Keratinocyte (primary cell): ENCODE results near the gene FOXP3. TPM values are rescaled to one million over a fixed set of nuclear protein-coding genes. Genes with fewer than 3 reads are reported as not detected.

Experiments used
- DNase-seq: peaks from one replicate; pipeline ENCODE4 v3.0.0-alpha.2; 2011; ENCODE audit warnings: low read depth, missing footprints, low spot score
- FAIRE-seq: peaks from 2 replicates; lab custom pipeline; 2011; peaks lifted over from hg19 to GRCh38; lab: Jason Lieb, UNC
- H2AFZ ChIP-seq: 2 replicates; pipeline ENCODE4 v1.6.0; 2012; ENCODE audit warnings: low read length, control low read depth, inconsistent platforms; ENCODE audit not compliant: control insufficient read depth
- H3K27ac ChIP-seq: 2 replicates; pipeline ENCODE4 v1.5.1; 2011; ENCODE audit warnings: low read length; ENCODE audit not compliant: control insufficient read depth, insufficient read depth
- H3K27me3 ChIP-seq: 3 replicates; pipeline ENCODE4 v1.6.0; 2011; ENCODE audit warnings: low read length; ENCODE audit not compliant: control insufficient read depth, insufficient read depth; ENCODE audit errors: extremely low read depth
- H3K36me3 ChIP-seq, 2 experiments: 2 replicates in 1 of 2; 3 replicates in 1 of 2; pipeline ENCODE4 v1.5.1; 2011; ENCODE audit warnings: low read length in 2 of 2, mild to moderate bottlenecking in 1 of 2; ENCODE audit not compliant: control insufficient read depth in 2 of 2, insufficient read depth in 2 of 2; ENCODE audit errors: extremely low read depth in 1 of 2
- H3K4me1 ChIP-seq: 3 replicates; pipeline ENCODE4 v1.5.1; 2011; ENCODE audit warnings: low read length; ENCODE audit not compliant: control insufficient read depth, insufficient read depth; ENCODE audit errors: extremely low read depth
- H3K4me2 ChIP-seq: 3 replicates; pipeline ENCODE4 v1.6.0; 2011; ENCODE audit warnings: low read depth, low read length; ENCODE audit not compliant: control insufficient read depth, insufficient read depth; ENCODE audit errors: extremely low read depth
- H3K4me3 ChIP-seq, 3 experiments: fragments of 200-600 bp in 1 of 3; sonication (generic) in 1 of 3; 2 replicates in 2 of 3; 3 replicates in 1 of 3; pipeline ENCODE4 v1.5.1; 2011 to 2016; ENCODE audit warnings: low read length in 3 of 3, mild to moderate bottlenecking in 3 of 3, control low read depth in 2 of 3, inconsistent platforms in 1 of 3, low read depth in 1 of 3, mixed read lengths in 1 of 3, mixed run types in 1 of 3, moderate library complexity in 1 of 3; ENCODE audit not compliant: control insufficient read depth in 2 of 3, insufficient read depth in 2 of 3; ENCODE audit errors: extremely low read depth in 1 of 3
- H3K79me2 ChIP-seq: 2 replicates; pipeline ENCODE4 v1.6.0; 2012; ENCODE audit warnings: low read length; ENCODE audit not compliant: control insufficient read depth, insufficient read depth
- H3K9ac ChIP-seq: 3 replicates; pipeline ENCODE4 v1.6.0; 2011; ENCODE audit warnings: low read length; ENCODE audit not compliant: control insufficient read depth, insufficient read depth; ENCODE audit errors: extremely low read depth
- H3K9me1 ChIP-seq: 3 replicates; pipeline ENCODE4 v1.6.0; 2011; ENCODE audit warnings: low read length; ENCODE audit not compliant: control insufficient read depth, insufficient read depth; ENCODE audit errors: extremely low read depth
- H3K9me3 ChIP-seq: 2 replicates; pipeline ENCODE4 v1.5.1; 2012; ENCODE audit warnings: low read depth, low read length; ENCODE audit not compliant: control insufficient read depth
- H4K20me1 ChIP-seq: 3 replicates; pipeline ENCODE4 v1.6.0; 2011; ENCODE audit warnings: low read length; ENCODE audit not compliant: control insufficient read depth, insufficient read depth; ENCODE audit errors: extremely low read depth
- CTCF ChIP-seq, 3 experiments: IDR thresholded peaks in 1 of 3; conservative IDR thresholded peaks in 1 of 3; optimal IDR thresholded peaks in 1 of 3; 2 replicates in 2 of 3; 3 replicates in 1 of 3; pipeline versions ENCODE3 to v1.5.1; 2011; ENCODE audit warnings: low read length in 3 of 3, mild to moderate bottlenecking in 3 of 3, moderate library complexity in 2 of 3, control low read depth in 1 of 3, inconsistent platforms in 1 of 3; ENCODE audit not compliant: insufficient read depth in 2 of 3; ENCODE audit errors: extremely low read depth in 1 of 3
- EZH2 ChIP-seq: IDR thresholded peaks from one replicate; pipeline ENCODE4 v1.6.1; 2012; ENCODE audit warnings: inconsistent platforms, mild to moderate bottlenecking, low read length, moderate library complexity
- dilution Hi-C: fragments of 300-500 bp; cut with MboI; formaldehyde crosslinking; loops from one replicate; pipeline ENCODE4 v1.7.0; 2020; ENCODE audit warnings: low sequenced_read_pairs; ENCODE audit not compliant: extremely low pct_ligation_motif_present
- polyA plus RNA-seq, 5 experiments: library from polyadenylated mRNA; depleted of rRNA in 3 of 5; stranded (reverse) in 3 of 5; stranded (forward) in 1 of 5; unstranded in 1 of 5; fragments of >200 nt; gene quantifications; 1 replicate in 1 of 5; 2 replicates in 3 of 5; 3 replicates in 1 of 5; pipeline versions ENCODE4 v1.2.1 to v1.2.3, GENCODE V29; 2011 to 2012; ENCODE audit warnings: missing spikeins in 2 of 5, low read depth in 1 of 5, low replicate concordance in 1 of 5

Gene FOXP3
- polyA plus RNA-seq, 1 donor (not counting 4 experiments of a cell fraction or from before 2014, with no cell fraction given), result 0.05 TPM

- dilution Hi-C loops, result no loop called here
- TF ChIP-seq EZH2 (no peak), CTCF (optimal IDR thresholded peaks at IDR 0.05 in 1 of 3, IDR thresholded peaks at IDR 0.05 in 1 of 3, conservative IDR thresholded peaks at IDR 0.05 in 1 of 3; ENCODE audit: extremely low read depth in 1 of 3, insufficient read depth in 2 of 3, low read length in 3 of 3) (no peak)
- no peaks in the 10 kb centered on the region for H3K9me3 ChIP-seq
- peaks cover 2% of the 10 kb centered on the region for H3K27me3 ChIP-seq
- no peak overlapping the region for H3K9ac ChIP-seq
- H3K79me2 ChIP-seq, result no peaks in the 10 kb centered on the region
- no peaks in the 10 kb centered on the region for H3K9me1 ChIP-seq
- H3K4me3 ChIP-seq, result no peak overlapping the region
- no peak overlapping the region for H3K27ac ChIP-seq
- DNase-seq (no peak), FAIRE-seq (no peak)
- H4K20me1 ChIP-seq, result no peaks in the 10 kb centered on the region
- H2AFZ ChIP-seq, result no peak overlapping the region
- H3K36me3 ChIP-seq, result no peaks in the 10 kb centered on the region
- H3K4me2 ChIP-seq, result no peak overlapping the region
- peaks cover 4% of the 10 kb centered on the region for H3K4me1 ChIP-seq
These were observed 62.5 kb downstream of the FOXP3 start for GRCh38 chrX:49202022-49202421.

Other genes starting within 250 kb of the FOXP3 start
- gene TFE3, start 221.4 kb downstream of the FOXP3 start, polyA plus RNA-seq, result 13.2 to 15.8 TPM (median 14.1 TPM) in 3 replicates
- 4.9 to 10.5 TPM (median 8.1 TPM) in 3 replicates for gene CCDC120, start 205.7 kb downstream of the FOXP3 start, polyA plus RNA-seq
- 4.0 to 9.8 TPM (median 6.9 TPM) in 3 replicates for gene PRAF2, start 190.7 kb downstream of the FOXP3 start, polyA plus RNA-seq
- 43.1 to 76.4 TPM (median 50.5 TPM) in 3 replicates for gene WDR45, start 184.8 kb downstream of the FOXP3 start, polyA plus RNA-seq
- gene GPKOW, start 141.0 kb downstream of the FOXP3 start, polyA plus RNA-seq, result 17.8 to 18.4 TPM (median 17.9 TPM) in 3 replicates
- gene MAGIX, start 102.0 kb downstream of the FOXP3 start, polyA plus RNA-seq, result 0.51 to 0.62 TPM (median 0.59 TPM) in 3 replicates
- 284 to 488 TPM (median 358 TPM) in 3 replicates for gene PLP2, start 92.8 kb downstream of the FOXP3 start, polyA plus RNA-seq
- gene PRICKLE3, start 78.3 kb downstream of the FOXP3 start, polyA plus RNA-seq, result 8.6 to 13.7 TPM (median 8.7 TPM) in 3 replicates
- gene SYP, start 64.5 kb downstream of the FOXP3 start, polyA plus RNA-seq, result 0.07 to 0.23 TPM (median 0.13 TPM) in 3 replicates
- 0.03 TPM in 1 of 3 replicates, not detected in the others for gene CACNA1F, start 31.4 kb downstream of the FOXP3 start, polyA plus RNA-seq
- 8.2 to 13.5 TPM (median 8.5 TPM) in 3 replicates for gene CCDC22, start 29.2 kb downstream of the FOXP3 start, polyA plus RNA-seq
- 0.29 to 1.4 TPM (median 0.62 TPM) in 3 replicates for gene PPP1R3F, start 5.1 kb upstream of the FOXP3 start, polyA plus RNA-seq
- gene GAGE10, start 38.9 kb upstream of the FOXP3 start, polyA plus RNA-seq, result not detected in 3 replicates
- gene GAGE12J, start 57.3 kb upstream of the FOXP3 start, polyA plus RNA-seq, result not detected in 3 replicates
- not detected in 3 replicates for gene GAGE13, start 66.9 kb upstream of the FOXP3 start, polyA plus RNA-seq